Stimulated activated CD8-positive, alpha-beta memory T cell treated with anti-CD3 and anti-CD28 coated beads, Interleukin-2, amount 100 ng/mL, for 1 hour (primary cell): ENCODE data around the gene SF1.

Experiments used
- DNase-seq, 2 donors: peaks; one replicate each; pipeline ENCODE4 v3.0.0-alpha.2; 2020; ENCODE audit warnings: low read depth in 2 of 2

The SF1 gene

DNA sequence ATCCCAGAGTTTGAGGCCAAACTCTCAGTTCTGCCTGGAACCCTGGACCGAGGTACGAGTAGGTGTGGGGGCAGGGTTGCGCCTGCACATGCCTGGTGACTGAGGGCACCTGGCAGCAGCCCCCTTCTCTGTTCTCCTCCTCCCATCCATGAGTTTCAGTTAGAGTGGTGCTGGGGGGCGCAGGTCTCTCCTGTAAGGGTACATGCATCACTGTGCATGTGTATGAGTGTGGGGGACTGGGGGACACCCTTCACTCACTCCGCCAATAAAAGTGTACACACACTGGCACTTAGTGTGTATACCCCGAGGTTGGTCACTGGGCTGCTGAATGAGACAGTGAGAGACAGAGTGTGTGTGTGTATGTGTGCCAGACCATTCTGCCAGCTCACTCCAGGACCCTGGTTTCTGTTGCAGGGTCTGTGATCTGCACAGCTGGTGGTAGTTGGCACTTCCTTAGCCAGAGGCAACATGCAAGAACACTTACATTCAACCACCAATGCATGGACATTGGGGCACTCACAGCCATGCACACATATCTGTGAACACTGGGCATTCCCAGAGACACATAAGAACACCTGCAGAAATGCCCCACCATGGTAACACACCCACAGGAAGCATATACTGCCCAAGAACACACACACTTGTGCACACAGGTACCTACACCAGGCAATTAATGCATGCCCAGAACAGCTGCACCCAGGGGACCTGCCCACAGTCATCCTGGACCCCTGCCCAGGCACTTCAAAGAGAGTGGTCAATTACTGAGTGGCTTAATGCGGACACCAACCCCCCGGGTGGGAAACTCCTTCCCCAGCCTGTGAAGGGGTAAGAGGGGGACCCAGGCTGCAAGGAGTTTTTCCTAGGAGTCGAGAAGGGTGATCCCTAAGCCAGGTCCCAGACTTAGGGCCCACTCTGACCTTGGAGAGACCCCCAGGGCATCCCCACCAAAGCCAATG, 54.2 kb downstream of the SF1 start:
- no peak for DNase-seq

DNA sequence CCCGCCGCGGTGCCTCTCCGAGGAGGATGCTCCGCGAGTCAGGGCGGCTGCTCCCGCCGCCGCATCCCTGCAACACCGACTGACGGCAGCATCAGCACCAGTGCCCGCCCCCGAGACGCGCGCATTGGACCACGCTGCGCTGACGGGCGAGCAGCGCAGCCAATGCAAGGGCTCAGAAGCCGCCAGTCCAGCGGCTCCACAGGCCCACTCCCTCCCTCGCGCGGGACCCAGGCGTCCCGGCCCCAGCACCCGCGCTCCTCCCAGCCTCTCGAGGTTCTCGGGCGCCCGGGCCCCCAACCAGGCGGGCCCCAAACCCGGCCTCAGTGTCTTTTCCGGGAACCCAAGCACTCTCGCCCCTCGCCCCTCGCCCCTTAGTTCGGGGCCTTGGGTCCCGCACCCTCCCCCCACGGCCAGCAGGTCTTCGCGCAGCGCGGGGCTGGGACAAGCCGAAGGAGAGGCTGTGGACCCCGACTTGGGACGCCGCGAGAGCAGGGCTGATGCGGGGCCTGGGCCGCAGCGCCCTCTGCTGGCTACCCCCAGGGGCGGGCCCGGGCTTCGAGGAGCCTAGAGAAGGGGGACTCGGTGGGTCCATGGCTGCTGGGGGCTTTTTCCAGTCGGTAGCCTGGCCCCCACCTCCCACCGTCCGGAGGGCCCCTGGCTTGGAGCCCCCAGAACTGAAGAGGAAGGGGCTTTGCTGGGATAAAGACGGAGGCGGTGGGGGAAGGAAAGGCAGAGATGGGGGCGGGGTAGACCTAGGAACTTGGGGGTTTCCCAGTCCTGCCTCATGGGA, 55.0 kb downstream of the SF1 start, which contains the start of gene NRXN2:
Gene NRXN2 (minus strand): TSS at position 81 of the 790 bp plus-strand sequence. CDS start 9,498 bp downstream, outside the sequence.
- DNase-seq: peak; percentile 62 to 74

DNA sequence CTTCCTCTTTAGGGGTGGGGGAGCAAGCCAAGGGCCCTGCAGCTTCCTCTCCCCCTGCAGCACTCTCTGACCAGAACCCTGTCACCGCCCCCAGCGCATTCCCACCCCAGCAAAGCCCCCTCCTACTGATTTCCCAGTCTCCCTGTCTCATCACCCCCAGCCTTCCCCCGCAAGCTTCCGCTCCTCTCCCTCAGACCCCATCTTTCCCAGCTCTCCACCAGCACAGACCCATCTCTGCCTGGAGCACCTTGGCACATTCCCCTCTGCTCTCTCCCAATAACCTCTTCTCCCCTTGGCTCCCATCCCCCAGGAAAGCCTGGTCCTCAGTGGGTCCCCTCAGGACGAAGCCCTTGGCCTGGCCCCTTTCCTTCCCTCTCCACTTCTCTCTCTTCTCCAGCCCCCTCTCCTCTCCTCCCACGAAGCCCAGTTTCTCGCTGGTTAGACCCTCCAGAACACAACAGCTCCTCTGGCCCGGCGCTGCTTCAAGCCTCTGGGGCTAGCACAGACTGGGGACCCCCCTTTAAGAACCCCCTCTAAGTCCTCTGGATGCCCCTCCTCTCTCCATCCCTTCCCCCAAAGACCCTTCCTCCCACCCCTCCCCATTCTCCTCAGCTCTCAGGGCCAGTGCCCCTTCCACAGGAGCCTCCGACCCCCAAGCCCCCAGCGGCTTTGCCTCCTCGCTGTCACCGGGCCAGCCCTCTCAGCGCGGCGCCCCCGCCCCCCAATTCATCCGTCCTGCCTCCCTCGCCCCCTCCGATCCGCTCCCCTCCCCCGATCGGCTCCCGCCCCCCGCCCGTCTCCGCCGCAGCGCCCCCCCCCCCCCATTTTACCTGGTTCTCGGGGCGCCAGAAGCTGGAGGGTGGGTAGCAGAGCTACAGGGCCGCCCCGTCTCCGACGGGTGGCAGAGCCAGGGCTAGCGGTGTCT, 55.9 kb downstream of the SF1 start:
- no peak for DNase-seq

DNA sequence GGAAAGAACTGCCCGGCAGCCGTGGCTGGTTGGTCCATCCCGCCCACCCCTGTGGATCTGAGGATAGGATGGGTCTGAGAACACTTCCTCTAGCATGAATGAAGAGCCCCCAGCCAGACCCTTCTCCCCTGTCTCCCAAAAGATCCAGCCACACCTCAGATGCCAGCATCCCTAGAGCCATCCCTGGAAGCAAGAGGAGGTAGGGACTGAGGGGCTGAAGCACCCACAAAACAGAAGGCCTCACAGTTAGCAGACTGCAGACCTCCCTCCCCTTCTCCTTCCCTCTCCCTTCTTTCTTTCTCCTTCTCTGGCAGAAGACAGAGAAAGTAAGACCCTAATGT, 57.0 kb downstream of the SF1 start:
- no peak for DNase-seq

DNA sequence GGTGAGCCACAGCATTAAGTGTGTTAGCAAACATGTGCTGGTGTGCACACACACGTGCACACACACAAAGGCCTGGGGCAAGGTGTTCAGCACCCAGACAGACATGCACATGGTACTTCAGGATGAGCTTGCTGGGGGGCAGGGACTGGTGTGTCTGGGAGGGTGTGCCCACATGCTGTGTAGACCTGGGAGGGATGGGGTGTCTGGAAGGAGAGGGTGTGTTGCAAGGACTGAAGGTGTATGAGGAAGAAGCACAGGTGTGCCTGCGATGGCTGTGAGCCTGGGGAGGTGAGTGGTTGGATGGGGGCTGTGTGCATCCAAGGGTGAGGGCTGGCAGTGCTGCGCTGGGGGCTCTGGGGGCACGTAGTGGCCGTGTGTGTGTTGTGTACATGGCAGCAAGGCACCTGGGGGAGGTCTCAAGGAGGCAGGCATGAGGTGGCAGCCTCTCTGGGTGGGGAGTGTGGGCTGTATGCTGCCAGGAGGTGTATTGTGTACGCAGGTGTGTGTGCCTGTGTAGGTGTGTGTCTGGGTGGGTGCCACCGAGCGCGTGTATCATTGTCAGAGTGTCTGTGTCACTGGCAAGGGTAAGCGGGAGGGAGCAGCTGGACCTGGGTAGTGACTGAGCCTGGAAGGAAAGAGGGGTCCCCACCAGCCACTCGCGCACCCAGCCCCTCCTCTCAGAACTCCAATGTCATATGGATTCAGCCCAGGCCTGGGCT, 57.5 kb downstream of the SF1 start:
- DNase-seq: no peak

DNA sequence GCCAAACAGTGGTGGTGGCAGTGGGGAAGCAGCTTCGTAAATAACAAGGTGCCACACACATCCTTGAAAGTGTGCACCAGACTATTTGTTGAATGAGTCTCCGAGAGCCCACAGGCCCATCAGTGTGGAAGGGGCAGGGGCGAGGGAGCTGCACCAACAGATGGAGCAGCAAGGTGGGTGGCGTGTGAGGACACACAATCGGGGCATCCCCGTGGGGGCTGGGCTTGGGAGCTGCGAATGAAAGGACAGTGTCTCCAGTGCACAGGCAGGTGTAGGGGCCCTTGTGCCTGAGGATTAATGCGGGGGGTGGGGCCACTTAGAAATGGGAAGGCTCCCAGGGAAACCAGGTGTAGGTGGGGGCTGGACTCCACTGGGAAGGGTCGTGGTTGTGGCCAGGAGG, 58.2 kb downstream of the SF1 start:
- no peak for DNase-seq

DNA sequence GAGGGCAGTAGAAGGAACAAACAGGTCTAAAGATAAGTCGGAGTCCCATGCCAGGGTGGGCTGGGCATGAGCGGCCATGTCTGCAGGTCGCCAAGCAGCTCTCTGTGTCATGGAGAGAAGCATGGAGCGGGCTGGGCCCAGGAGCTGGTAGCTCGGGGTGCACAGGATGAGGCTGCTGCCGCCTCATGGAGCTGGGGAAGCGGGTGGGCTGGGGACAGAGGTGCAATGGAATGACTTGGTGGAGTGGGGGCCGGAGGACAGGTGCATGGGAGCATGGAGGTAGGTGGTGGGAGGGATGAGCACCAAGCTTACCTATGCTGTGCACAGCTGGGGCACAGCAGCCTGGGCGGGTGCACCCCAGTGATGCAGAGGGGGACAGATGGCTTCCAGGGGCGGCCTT, 58.9 kb downstream of the SF1 start:
- no peak for DNase-seq

DNA sequence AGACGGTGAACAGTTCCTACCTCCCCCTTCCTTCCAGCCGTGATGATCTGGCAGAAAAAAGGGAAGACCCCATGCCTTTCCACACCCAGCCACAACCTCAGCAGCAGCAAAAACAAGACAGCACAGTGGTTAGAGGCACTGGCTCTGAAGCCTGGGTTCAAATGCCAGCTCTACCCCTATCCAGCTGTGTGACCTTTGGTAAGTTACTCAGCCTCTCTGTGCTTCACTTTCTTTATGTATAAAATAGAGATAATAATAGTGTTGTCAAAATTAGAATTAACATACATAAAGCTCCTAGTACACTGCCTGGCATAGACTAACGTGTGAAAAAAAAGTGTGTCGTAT, 59.6 kb downstream of the SF1 start:
- no peak for DNase-seq

DNA sequence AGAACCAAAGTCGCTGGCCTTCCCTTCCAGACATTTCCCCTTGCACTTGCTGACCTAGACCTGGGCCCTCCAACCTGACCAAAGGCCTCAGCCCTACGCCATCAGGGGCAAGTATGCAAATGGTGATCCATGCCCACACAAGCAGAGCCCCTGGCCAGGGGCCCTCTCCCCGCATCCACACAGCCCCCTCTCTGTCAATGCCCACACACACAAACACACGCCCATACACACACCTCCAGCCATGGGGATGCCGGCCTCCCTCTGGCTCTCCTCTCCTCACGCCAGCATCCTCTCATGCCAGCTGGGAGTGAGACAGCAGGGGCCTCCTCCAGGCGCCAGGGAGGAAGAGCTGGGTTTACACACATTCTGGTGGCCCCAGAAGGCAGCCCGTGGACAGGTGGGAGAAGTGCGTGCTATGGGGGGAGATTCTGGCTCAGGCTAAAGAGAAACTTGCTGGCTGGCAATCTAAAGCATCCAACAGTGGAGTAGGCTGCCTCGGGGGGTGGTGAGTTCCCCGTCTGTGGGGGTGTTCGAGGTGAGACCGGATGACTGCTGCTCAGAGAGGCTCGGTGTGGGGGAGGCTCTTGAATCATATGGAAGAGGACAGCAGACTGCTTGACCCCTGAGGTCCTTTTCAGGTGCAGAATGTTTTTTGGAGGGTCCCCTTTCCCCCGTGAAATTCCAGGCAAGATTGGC, 60.1 kb downstream of the SF1 start:
- DNase-seq: no peak

DNA sequence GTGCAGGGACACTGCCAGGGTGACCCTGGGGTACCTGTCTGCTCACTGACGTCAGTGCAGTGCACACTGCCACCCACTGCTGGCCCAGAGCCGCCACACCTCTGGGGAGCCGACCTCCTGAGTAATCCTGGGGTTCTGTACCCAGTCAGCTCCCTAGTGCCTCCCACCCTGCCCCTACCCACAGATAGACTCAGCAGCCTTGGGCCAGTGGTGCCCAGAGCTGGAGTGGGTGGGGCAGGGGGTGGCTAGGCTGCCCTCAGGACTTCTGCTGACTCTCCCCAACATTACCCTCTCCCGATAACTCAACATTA, 61.1 kb downstream of the SF1 start:
- DNase-seq: no peak

DNA sequence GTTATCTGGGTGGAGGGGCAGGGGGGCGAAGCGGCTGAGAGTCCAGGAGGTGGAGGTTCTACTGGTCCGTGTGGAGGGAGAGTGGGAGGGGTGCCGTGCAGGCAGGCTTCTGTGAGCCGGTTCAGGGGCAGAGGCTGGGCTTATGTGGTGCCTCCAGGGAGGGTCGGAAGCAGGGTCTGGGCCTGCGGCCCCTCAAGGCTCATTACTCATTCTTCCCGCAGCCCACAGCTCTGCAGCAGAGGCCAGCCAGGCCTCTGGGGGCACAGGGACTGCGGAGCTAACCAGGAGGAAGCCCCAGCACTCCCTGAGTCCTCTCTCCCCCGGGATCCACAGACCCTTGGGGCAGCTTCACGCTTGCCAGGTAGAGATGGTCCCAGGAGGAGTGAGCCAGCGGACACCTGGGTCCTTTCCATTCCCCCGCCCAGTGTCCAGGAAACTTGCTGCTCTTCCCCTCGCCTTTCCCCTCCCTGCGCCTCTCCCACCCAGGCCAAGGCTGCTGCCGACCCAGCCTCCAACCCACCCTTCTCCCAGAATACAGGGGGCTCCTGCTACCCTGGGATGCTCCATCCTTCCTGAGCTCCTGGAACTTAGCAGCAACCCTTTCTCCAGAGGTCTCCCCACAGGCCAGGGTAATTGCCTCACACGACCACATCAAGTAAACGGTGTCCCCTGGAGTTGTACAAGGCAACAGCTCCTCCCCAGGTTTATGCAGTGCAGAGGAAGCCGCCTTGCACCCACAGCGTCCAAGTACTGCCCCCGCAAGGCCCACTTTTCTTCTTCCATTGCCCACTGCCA, 61.7 kb downstream of the SF1 start:
- DNase-seq: no peak

DNA sequence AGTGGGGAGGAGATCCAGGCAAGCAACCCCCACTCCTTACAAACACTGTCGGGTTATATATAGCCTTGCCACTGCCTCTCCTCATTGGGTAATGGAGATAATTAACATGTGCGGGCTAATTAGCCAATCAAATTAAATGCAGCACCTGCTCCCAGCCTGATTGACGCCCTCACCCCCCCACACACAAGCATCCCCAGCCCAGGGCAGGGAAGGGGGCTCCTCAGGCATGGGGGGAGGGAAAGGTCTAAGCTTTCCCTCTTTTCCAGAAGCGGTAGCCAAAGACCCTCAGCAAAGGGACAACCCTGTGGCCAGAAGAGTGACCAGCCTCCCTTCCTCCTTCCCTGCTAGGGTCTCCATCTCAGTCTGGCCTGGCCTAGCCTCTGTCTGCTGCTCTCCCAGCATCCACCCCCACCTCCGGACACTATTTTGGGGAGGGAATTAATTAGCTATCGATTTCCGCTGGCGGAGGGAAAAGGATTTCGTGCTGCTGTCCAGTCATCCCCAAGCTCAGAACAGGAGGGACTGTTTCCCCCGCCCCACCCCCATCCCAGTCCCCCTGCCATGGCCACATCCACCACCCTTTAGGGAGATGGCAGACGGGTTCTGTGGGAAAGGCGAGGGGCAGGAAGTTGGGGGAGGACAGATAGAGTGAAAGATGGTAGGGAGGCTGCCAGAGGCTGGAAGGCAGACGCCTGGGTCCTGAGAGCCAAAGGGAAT, 62.4 kb downstream of the SF1 start:
- DNase-seq: no peak

DNA sequence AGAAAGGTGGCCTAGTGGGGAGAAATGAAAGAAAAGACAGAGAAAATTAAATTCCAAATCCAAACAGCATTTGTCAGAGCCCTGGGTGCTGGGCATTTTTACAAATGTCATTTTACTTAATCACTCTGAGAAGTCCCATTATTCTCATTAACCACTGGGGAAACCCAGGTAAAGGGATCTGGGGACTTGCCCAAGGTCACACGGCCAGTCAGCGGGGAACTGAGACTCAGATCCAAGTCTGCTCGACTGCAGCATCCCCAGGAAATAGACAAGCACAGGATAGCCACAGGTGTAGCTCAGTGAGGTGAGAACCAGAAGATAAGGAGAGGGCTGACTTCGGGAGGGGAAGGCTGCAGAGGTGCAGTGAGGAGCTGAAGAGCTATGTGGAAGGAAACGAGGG, 63.2 kb downstream of the SF1 start:
- no peak for DNase-seq

DNA sequence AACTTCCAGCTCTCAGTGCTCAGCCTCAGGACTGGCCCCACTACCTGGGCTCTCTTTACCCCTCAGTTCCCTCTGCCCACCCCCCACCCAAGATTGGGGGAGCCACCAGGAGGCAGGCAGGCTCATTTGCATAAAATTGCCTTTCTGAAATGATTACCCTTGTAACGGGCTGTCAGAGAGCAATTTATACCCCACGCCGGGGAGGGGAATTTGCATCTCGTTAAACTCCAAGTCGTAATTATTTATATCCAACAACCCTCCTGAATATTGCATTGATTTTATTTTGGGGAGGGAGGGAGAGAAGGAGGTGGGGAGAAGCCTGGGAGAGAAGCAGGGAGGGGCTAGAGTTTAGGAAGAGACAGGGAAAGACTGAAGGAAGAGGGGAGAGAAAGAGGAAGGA, 63.7 kb downstream of the SF1 start:
- DNase-seq: no peak
